CD4-positive, CD25-positive, alpha-beta regulatory T cell (primary cell): ENCODE results near the gene ZNF556. TPM values are rescaled to one million over a fixed set of nuclear protein-coding genes. Genes with fewer than 3 reads are reported as not detected.
"Not testable (repeated sequence)": the region's sequence is repeated elsewhere in the genome, so short reads cannot be mapped to it uniquely, and the experiment has no call there.

ENCODE experiments used
- ATAC-seq, 2 donors: fragments of 150-1000 bp; cut with Tn5 transposase; one replicate each; pipeline ENCODE4 v1.10.0; 2021; ENCODE audit warnings: low read depth in 2 of 2, moderate number of reproducible peaks in 2 of 2, moderate library complexity in 1 of 2
- DNase-seq, 3 donors: peaks; one replicate each; pipeline versions ENCODE4 v3.0.0 to v3.0.0-alpha.2; 2012 to 2022; ENCODE audit warnings: mixed read lengths in 1 of 3
- H3K27ac ChIP-seq: one replicate; pipeline ENCODE4 v1.7.0; 2013; ENCODE audit warnings: mild to moderate bottlenecking, low read length; ENCODE audit not compliant: insufficient read depth, poor library complexity, severe bottlenecking
- H3K27me3 ChIP-seq: one replicate; pipeline ENCODE4 v1.7.0; 2013; ENCODE audit warnings: low read length; ENCODE audit not compliant: control insufficient read depth, insufficient read depth
- H3K36me3 ChIP-seq: one replicate; pipeline ENCODE4 v1.7.0; 2013; ENCODE audit warnings: mild to moderate bottlenecking, low read length, moderate library complexity; ENCODE audit not compliant: control insufficient read depth, insufficient read depth
- H3K4me1 ChIP-seq: 2 replicates; pipeline ENCODE4 v1.7.0; 2013; ENCODE audit warnings: mild to moderate bottlenecking, low read length; ENCODE audit not compliant: insufficient read depth, control insufficient read depth, poor library complexity, severe bottlenecking
- H3K4me3 ChIP-seq: one replicate; pipeline ENCODE4 v1.7.0; 2013; ENCODE audit warnings: low read depth, mild to moderate bottlenecking, low read length, moderate library complexity
- H3K9me3 ChIP-seq, 2 experiments: 1 replicate in 1 of 2; 2 replicates in 1 of 2; pipeline ENCODE4 v1.7.0; 2013; ENCODE audit warnings: low read length in 2 of 2, mild to moderate bottlenecking in 1 of 2, moderate library complexity in 1 of 2; ENCODE audit not compliant: control insufficient read depth in 2 of 2
- H3K27ac Mint-ChIP-seq, 3 donors: one replicate each; pipeline ENCODE4 v1.8.0; 2020 to 2022; ENCODE audit warnings: mild to moderate bottlenecking in 3 of 3, mixed read lengths in 3 of 3, moderate library complexity in 2 of 3
- H3K27me3 Mint-ChIP-seq: one replicate; pipeline ENCODE4 v1.8.0; 2022; ENCODE audit warnings: mild to moderate bottlenecking, mixed read lengths
- H3K36me3 Mint-ChIP-seq: one replicate; pipeline ENCODE4 v1.8.0; 2020; ENCODE audit warnings: mixed read lengths
- H3K4me1 Mint-ChIP-seq, 4 donors: one replicate each; pipeline ENCODE4 v1.8.0; 2020 to 2022; ENCODE audit warnings: mixed read lengths in 4 of 4, mild to moderate bottlenecking in 1 of 4
- H3K4me3 Mint-ChIP-seq, 4 donors: one replicate each; pipeline ENCODE4 v1.8.0; 2020 to 2022; ENCODE audit warnings: mild to moderate bottlenecking in 4 of 4, mixed read lengths in 4 of 4, moderate library complexity in 3 of 4
- H3K9me3 Mint-ChIP-seq, 7 donors: one replicate each; pipeline ENCODE4 v1.8.0; 2020 to 2022; ENCODE audit warnings: mixed read lengths in 7 of 7, mild to moderate bottlenecking in 3 of 7, moderate library complexity in 2 of 7
- polyA plus RNA-seq, 4 donors: library from polyadenylated mRNA; unstranded; fragments of 300-500 nt; fragmentation: Illumina TruSeq; gene quantifications; one replicate each; pipeline ENCODE4 v1.2.3, GENCODE V29; 2021
- total RNA-seq: library from RNA; stranded (reverse); gene quantifications from one replicate; pipeline ENCODE4 v1.2.3, GENCODE V29; 2022

ZNF556 gene
- total and polyA plus RNA-seq, 5 donors from 2014 or later = not detected

DNA sequence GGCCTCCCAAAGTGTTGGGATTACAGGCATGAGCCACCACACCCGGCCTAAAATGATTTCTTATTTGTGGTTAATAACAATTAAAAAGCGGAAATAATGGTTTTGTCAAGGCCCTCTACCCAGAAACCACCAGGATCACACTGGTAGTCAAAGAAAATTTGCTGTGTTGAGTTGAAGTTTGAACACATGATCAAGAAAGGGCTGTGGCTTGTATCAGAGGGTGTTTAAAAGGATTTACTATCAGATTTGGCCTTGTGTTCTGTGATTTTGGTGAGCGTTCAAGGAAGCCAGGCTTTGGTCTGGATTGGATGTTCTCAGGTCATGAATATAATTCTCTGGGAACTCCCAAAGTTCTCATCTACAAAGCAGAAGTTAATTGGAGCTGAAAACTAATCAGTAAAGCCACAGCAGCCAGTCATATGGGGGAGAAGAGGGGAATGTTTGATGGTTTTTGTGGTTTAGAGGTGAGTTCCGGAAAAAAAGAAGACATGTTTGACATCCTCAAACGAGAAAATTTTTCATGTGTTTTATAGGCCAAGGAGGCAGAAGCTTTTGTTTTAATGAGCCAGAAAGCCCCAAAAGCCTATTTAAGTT lies 10.6 kb upstream of the ZNF556 start:
- Mint-ChIP-seq H3K4me3 (peak overlapping the region in 3 of 4 donors; percentile 41 to 82 (median 47)), H3K4me1 (peaks cover 2 to 27% (median 12%) of the 10 kb centered on the region in 4 donors), H3K27ac (peak overlapping the region in 2 of 3 donors; percentile 10 to 80), H3K27me3 (no peaks in the 10 kb centered on the region), H3K36me3 (peaks cover 32% of the 10 kb centered on the region), H3K9me3 (peaks cover 2 to 47% (median 18%) of the 10 kb centered on the region in 7 donors)
- Histone ChIP-seq H3K27ac (no peak overlapping the region), H3K4me3 (peak overlapping the region; percentile 22), H3K36me3 (peaks cover 23% of the 10 kb centered on the region), H3K9me3 (peaks cover 47 to 64% of the 10 kb centered on the region in 2 experiments), H3K27me3 (no peaks in the 10 kb centered on the region), H3K4me1 (peaks cover 10% of the 10 kb centered on the region)
- DNase-seq (peak in 1 of 3 donors; percentile 65), ATAC-seq (no peak)

DNA sequence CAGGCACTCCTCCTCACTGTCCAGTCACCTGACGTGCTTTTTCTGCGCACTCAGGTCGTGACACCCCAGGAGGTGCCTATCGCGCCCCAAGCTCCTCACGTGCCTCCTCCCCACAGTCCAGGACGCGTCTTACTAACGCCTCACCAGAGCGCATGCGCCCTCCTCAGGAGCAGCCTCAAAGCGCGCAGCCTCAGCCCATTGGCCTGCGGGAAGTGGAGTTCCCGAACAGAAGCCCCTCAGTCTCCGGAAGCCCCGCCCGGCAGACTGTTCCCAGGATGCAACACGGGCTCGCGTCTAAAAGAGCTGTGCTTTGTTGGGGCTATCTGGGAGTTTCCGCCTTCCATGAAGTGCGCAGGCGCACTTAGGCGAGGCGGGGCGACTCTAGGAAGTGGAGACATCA lies 8.3 kb upstream of the ZNF556 start:
- Mint-ChIP-seq H3K4me3 (peak overlapping the region in 1 of 4 donors; percentile 16), H3K9me3 (peaks cover 3 to 25% (median 9%) of the 10 kb centered on the region in 7 donors), H3K4me1 (peaks cover 2 to 27% (median 12%) of the 10 kb centered on the region in 4 donors), H3K27me3 (no peaks in the 10 kb centered on the region), H3K36me3 (peaks cover 9% of the 10 kb centered on the region), H3K27ac (no peak overlapping the region)
- Histone ChIP-seq H3K4me3 (no peak overlapping the region), H3K9me3 (peaks cover 26 to 42% of the 10 kb centered on the region in 2 experiments), H3K36me3 (peaks cover 2% of the 10 kb centered on the region), H3K27ac (no peak overlapping the region), H3K27me3 (no peaks in the 10 kb centered on the region), H3K4me1 (peaks cover 10% of the 10 kb centered on the region)
- no peak for ATAC-seq
- no peak for DNase-seq

DNA sequence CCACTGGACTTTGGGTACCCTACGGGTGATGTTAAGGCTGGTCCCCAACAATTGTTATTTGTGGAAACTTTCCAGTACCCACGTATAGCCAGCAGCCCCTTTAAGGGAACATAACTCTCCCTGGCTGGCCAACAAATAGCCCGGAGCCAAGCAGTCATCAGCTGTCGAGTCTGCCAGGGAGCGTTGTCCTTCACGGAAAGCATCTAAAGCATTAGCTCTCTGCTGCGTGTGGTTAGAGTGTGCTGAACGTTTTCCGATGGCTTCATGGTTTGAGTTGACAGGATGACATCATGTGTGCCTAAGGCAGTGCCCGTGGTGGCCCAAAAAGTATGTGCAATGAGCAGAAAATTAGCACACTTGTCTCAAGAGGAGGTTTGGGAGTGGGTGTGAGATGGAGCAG lies 3.3 kb upstream of the ZNF556 start:
- Histone ChIP-seq H3K4me1 (no peaks in the 10 kb centered on the region), H3K4me3 (no peak overlapping the region), H3K27ac (no peak overlapping the region), H3K9me3 (peaks cover 0 to 1% of the 10 kb centered on the region in 2 experiments), H3K36me3 (no peaks in the 10 kb centered on the region), H3K27me3 (no peaks in the 10 kb centered on the region)
- no peaks in the 10 kb centered on the region for H3K27me3 Mint-ChIP-seq
- H3K4me1 Mint-ChIP-seq = peaks cover 0 to 7% (median 2%) of the 10 kb centered on the region in 4 donors
- DNase-seq (no peak), ATAC-seq (no peak)
- peak overlapping the region in 1 of 3 donors; percentile 83 for H3K27ac Mint-ChIP-seq
- H3K9me3 Mint-ChIP-seq = peaks cover 0 to 8% (median 0%) of the 10 kb centered on the region in 7 donors
- H3K36me3 Mint-ChIP-seq = no peaks in the 10 kb centered on the region
- no peak overlapping the region for H3K4me3 Mint-ChIP-seq

DNA sequence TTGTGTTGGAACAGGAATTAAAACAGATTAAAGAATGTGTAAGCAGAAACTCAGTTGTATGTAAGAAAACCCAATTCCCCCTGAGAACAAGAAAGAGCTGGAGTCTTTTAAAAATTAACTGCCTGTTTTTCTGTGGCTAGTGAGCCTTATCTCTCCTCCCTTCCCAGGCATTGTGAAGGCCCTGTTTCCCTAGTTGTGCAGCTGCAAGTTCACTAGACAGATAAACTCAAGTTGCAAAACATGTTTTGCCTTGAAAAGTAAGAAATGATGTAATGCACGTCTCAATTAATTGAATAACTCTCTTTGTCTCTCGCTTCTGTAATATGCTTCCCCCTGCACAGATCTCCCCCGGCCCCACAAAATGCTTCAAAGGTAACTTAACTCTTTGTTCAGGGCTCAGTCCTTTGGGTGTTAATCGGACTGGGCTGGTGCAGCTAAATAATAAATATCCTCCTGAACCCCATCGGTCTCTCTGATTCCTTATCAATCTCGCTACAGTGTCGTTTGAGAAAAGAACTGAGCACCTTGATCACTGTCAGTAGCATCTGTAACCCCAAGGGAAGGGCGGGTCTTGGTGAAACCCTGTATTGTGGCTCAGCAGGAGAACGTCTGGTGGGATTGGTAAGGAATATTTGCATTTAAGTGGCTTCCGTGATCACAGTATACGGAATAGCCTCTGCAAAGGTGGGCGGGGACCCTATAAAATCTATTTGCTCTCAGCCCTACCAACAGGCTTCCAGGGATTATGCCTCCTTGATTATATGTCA lies 1.6 kb upstream of the ZNF556 start:
- Mint-ChIP-seq H3K27ac (no peak overlapping the region), H3K4me1 (peaks cover 0 to 4% (median 2%) of the 10 kb centered on the region in 4 donors), H3K9me3 (peaks cover 0 to 6% (median 0%) of the 10 kb centered on the region in 7 donors), H3K36me3 (no peaks in the 10 kb centered on the region), H3K27me3 (no peaks in the 10 kb centered on the region), H3K4me3 (no peak overlapping the region)
- H3K27me3 ChIP-seq = no peaks in the 10 kb centered on the region
- no peaks in the 10 kb centered on the region for H3K9me3 ChIP-seq
- H3K4me3 ChIP-seq = no peak overlapping the region
- ATAC-seq = no peak
- H3K27ac ChIP-seq = no peak overlapping the region
- no peak for DNase-seq
- no peaks in the 10 kb centered on the region for H3K4me1 ChIP-seq
- no peaks in the 10 kb centered on the region for H3K36me3 ChIP-seq

DNA sequence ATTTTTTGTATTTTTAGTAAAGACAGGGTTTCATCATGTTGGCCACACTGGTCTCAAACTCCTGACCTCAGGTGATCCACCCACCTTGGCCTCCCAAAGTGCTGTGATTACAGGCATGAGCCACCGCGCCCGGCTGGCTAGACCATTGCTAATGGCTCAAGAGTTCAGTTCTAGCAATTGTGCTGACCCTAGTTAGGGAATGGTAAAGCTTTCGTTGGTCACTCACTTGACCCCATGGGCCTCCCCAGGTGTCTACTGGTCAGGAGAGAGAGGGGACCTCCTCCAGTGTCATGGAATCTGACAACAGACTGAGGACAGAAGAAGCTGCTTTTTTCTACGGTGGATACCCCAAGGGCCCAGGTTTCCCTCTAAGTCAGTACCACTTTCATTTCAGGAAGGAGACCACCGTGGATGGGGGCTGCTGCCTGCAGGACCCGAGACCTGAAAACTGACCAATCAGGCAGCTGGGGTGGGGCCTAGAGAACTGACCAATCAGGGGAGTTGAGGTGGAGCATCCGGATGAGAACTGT lies 575 bp upstream of the ZNF556 start:
- H3K27me3 Mint-ChIP-seq = no peaks in the 10 kb centered on the region
- no peak for ATAC-seq
- H3K36me3 ChIP-seq = no peaks in the 10 kb centered on the region
- H3K9me3 ChIP-seq = no peaks in the 10 kb centered on the region
- no peaks in the 10 kb centered on the region for H3K4me1 ChIP-seq
- no peak overlapping the region for H3K27ac Mint-ChIP-seq
- peaks cover 0 to 6% (median 0%) of the 10 kb centered on the region in 7 donors for H3K9me3 Mint-ChIP-seq
- H3K36me3 Mint-ChIP-seq = no peaks in the 10 kb centered on the region
- H3K27me3 ChIP-seq = no peaks in the 10 kb centered on the region
- H3K4me1 Mint-ChIP-seq = peaks cover 0 to 7% (median 2%) of the 10 kb centered on the region in 4 donors
- no peak overlapping the region for H3K27ac ChIP-seq
- no peak overlapping the region for H3K4me3 Mint-ChIP-seq
- no peak overlapping the region for H3K4me3 ChIP-seq
- DNase-seq = no peak

DNA sequence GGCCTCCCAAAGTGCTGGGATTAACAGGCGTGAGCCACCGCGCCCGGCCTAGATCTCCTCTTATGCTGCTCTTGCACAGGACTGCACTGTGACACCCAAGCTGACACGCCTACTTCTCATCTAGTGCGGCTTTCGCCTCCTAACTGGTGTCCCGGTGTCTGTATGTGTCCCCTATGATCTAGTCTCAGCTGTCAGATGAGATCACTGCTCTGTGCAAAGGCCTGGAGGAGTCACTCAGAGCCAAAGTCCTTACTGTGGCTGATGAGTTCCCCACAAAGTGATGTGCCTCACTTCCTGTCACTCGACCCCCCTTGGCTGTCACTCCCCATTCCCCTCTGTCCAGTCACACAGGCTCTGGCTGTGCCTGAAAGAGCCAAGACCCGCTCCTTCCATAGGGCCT lies 2.5 kb downstream of the ZNF556 start:
- H3K4me1 Mint-ChIP-seq = peaks cover 0 to 10% (median 2%) of the 10 kb centered on the region in 4 donors
- H3K27ac Mint-ChIP-seq = no peak overlapping the region

DNA sequence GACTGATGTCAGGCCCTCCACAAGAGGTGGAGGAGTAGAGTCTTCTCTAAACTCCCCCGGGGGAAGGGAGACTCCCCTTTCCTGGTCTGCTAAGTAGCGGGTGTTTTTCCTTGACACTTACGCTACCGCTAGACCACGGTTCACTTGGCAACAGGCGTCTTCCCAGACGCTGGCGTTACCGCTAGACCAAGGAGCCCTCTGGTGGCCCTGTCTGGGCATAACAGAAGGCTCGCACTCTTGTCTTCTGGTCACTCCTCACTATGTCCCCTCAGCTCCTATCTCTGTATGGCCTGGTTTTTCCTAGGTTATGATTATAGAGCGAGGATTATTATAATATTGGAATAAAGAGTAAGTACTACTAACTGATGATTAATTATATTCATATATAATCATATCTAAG lies 5.0 kb downstream of the ZNF556 start:
- H3K4me1 Mint-ChIP-seq, H3K27me3 Mint-ChIP-seq, H3K4me3 Mint-ChIP-seq, H3K36me3 ChIP-seq, H3K4me1 ChIP-seq, H3K27ac Mint-ChIP-seq, H3K9me3 Mint-ChIP-seq, ATAC-seq, H3K36me3 Mint-ChIP-seq, H3K4me3 ChIP-seq, H3K27me3 ChIP-seq, DNase-seq, H3K9me3 ChIP-seq, H3K27ac ChIP-seq: not testable (repeated sequence)

More for the DNA sequence above, 2.5 kb downstream of the ZNF556 start:
- H3K36me3 ChIP-seq = no peaks in the 10 kb centered on the region
- Mint-ChIP-seq H3K27me3 (no peaks in the 10 kb centered on the region), H3K4me3 (no peak overlapping the region), H3K36me3 (no peaks in the 10 kb centered on the region), H3K9me3 (peaks cover 0 to 6% (median 0%) of the 10 kb centered on the region in 7 donors)
- no peaks in the 10 kb centered on the region for H3K27me3 ChIP-seq
- no peak for DNase-seq
- ATAC-seq = no peak
- H3K9me3 ChIP-seq = no peaks in the 10 kb centered on the region
- H3K4me1 ChIP-seq = no peaks in the 10 kb centered on the region
- no peak overlapping the region for H3K4me3 ChIP-seq
- H3K27ac ChIP-seq = no peak overlapping the region
